Measurements from ENCODE around the gene RNF215.
A peak's percentile ranks its signal among the peaks of the same experiment; 100 is the strongest.
"Not testable (repeated sequence)": the region's sequence is repeated elsewhere in the genome, so short reads cannot be mapped to it uniquely, and the experiment has no call there.

The RNF215 gene

DNA sequence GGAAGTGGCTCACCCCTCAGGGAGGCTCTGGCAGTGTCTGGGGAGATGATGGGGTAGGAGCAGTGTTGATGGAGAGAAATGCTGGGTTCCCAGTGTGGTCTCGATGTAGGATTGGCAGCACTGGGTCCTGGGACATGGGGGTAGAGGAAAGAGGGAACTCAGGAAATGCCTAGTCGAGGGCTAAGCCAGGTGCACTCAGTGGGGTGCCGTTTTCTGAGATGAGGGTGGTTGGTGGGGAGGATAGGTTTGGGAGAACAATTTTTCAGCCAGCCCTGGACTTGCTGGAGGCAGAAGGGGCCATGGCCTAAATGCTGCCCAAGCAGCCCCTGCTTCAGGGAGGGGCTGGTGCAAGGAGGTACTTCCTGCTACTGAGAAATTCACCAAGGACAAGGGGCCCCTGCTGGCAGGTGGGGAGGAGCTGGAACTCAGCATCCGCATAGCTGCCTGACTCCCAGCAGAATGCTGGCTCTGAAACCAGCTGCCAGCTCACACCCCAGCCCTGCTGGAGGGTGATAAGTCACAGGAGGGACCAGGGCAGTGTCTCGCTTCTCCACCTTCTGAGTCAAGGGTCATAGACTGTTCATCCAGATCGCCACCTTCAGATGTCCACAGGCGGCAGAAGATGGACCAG, 24.4 kb downstream of the RNF215 start:
- DNase-seq (ENCODE audit: low read depth in 2 of 2) = no peak

DNA sequence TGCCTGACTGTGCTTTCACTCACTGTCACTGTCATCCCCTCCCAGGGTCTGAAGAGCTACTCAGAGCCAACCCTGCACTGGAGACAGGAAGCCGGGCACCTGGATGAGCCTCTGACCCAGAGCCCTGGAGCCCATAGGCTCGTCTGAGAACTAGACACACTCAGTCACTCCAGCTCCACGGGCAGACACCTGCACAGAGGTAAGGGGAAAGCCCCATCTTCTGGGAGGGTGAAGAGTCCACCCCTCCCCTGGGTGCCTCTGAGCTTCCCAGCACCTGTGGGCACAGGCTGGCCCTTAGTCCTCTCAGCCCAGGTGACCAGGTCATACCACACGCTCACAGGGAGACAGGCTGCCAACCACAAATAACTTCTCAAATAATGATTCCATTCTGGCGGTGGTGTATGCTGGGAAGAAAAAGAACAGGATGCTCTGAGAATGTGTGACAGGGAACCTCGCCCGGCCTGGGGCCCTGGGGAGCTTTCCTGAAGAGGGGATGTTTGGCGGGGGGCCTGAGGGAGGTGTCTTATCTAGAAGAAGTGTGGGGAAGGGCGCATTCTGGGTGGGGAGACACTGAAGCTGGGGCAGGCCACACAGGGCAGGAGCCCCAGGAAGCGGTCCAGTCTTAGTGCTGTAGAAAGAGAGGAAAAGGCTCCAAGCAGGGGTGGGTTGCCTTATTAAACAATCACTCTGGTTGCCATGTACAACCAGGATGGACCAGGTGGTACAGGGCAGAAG, 25.1 kb downstream of the RNF215 start:
- no peak for DNase-seq (ENCODE audit: low read depth in 2 of 2)

DNA sequence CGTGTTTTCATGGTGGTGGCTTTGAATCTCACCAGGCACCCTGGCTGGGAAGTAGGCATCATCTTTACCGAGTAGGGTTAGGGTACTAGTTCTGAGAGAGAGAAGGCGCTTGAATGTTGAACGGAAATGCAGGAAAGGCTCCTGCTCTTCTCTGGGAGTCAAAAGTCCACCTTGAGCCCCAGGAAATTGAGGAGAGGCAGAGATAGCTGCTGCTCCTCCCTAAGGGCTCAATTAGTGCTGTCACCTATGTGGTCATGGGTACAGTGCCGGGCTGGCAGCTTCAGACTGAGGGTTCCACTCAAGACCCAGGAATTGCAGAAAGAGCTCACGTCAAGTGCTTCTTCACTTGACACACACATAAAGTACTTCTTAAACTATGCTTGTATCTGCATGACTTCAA, 28.7 kb downstream of the RNF215 start:
- no peak for DNase-seq (ENCODE audit: low read depth in 2 of 2)

- DNase-seq (ENCODE audit: low read depth in 2 of 2) = no peak
Observed at GRCh38 chr22:30357650-30358215, 29.5 kb downstream of the RNF215 start.

GRCh38 chr22:30357236-30357570, 30.0 kb downstream of the RNF215 start:
- no peak for DNase-seq (ENCODE audit: low read depth in 2 of 2)

GRCh38 chr22:30356449-30357235, 30.6 kb downstream of the RNF215 start, which contains the start of the genes CCDC157 and SF3A1:
Gene CCDC157 (plus strand): TSS chr22:30357007. CDS start chr22:30366001, 8,994 bp downstream.
Gene SF3A1 (minus strand): TSS chr22:30356894. CDS start chr22:30356792, 102 bp downstream.
- peak; percentile 68 to 70 for DNase-seq (ENCODE audit: low read depth in 2 of 2)

GRCh38 chr22:30354644-30355043, 32.6 kb downstream of the RNF215 start:
- no peak for DNase-seq (ENCODE audit: low read depth in 2 of 2)

- no peak for DNase-seq (ENCODE audit: low read depth in 2 of 2)
Observed at GRCh38 chr22:30351226-30351625, 36.0 kb downstream of the RNF215 start.

DNA sequence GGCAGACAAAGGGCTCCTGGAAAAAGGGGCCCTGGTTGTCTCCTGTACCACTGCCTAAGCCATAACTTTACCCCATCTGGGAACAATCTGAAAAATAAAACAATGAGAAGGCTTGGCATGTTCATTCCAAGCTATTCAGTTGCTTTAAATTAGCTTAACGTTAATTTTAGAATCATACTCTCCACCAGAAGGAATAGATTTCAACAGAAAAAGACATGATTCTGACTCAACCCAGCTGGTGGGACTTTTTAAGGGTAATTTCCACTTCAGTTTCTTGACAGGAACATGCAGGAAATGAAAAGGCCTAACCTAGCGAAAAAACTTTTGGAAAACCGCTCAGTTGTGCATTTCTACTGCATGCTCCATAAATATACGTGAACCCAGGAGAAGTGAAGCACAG, 38.4 kb downstream of the RNF215 start:
- DNase-seq (ENCODE audit: low read depth in 2 of 2) = no peak

DNA sequence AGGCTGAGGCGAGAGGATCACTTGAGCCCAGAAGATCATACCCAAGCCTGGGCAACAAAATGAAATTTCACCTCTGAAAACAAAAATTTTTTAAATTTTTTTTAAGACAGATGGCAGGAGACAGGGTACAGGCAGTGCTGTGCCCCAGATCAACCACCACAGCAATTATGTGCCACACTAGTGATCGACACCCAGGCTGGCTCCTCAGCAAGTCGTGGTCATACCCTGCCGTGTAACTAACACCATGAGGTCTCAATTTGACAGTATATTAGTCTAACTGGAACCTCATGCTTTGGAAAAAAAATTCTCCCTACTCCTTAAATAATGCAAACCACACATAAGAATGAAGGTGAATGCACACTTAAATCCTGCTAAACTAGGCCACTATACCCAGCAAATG, 38.8 kb downstream of the RNF215 start:
- DNase-seq (ENCODE audit: low read depth in 2 of 2) = no peak

GRCh38 chr22:30347255-30347892, 39.8 kb downstream of the RNF215 start:
- DNase-seq (ENCODE audit: low read depth in 2 of 2) = no peak

DNA sequence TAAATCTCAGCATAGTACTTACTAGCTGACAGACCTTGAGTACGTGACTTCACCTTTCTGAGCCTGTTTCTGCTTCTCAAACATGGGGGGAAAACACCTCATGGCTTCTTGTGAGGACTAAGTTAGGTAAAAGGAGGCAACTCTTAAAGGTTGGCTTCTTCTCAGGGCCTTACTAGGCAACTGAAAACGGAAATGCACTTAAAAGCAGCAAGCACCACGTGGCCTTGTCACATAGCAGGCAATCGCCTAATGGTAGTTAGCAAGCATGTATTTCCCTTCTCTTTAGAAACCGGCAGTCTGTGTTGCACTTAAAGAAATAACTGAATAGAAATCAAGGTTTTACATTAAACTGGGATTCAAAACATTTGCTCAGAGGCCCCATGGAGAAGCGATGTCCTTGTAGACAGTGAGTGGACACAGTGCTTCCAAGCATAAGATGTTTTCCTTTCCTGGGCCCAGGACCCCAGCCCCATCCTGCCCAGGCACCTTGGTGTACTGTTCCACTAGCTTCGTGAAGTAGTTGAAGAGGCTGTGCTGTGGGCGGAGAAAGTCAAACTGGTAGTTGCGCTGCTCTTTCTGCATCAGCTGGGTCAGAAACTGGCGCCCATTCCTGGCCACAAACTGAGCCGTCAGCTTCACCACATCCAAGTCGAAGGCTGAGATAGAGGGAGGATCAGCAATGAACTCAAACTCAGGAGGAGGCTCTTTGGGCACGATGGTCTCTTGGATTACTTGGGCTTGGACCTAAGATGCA, 42.6 kb downstream of the RNF215 start:
- DNase-seq (ENCODE audit: low read depth in 2 of 2) = no peak

DNA sequence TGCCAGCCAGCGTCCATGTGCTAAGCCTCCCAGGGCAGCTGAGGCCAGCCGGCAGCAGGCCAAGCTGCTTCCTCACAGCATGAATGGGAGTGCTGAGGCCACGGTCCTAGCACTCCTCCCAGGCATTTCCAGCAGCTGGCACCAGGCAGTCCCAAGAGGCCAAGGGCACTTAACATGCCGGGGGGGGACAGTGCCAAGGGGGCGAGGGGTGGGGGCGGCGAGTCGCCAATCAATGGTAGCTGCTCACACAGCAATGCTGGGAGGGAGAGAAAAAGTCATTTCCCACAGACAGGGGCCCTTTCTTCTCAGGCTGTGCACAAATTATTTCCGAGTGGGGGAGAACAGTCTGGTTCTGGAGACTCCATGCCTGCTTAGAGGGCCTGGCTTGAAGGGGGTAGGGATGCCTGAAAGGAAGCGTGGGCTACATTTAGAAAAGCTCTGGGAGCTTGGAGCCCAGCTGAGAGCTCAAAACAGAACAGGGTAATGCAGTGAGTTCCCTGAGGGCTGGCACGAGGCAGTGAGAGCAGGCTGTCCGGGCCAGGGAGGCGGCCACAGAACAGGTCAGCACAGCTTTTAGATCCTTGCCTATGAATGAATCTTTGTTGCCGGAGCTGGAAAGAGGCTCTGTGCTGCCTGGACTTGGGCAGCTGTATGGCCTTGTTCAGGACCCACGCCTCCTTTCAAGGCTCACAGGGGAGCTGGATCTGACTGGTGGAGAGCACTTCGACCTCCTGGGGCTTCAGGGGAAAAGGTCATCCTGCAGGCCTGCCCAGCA, 46.1 kb downstream of the RNF215 start:
- DNase-seq (ENCODE audit: low read depth in 2 of 2) = no peak

DNA sequence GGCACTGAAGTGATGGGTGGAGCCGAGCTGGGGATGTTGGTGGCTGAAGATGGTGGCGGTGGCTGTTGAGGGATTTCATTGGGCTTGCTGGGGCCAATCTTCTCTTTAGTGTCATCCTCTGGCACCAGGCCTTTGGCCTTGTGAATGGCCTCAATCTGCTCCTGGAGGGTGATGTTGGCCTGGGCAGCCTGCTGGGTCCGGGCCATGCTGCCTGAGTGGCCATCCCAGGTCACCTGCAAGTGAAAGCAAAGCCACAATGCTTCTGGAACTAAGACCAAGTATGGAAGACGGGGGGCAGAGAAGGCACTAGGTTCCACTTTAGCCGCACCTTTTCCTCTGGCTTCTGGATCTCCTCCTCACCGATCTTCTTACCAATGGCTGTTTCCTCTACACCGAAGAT, 48.4 kb downstream of the RNF215 start:
- no peak for DNase-seq (ENCODE audit: low read depth in 2 of 2)

DNA sequence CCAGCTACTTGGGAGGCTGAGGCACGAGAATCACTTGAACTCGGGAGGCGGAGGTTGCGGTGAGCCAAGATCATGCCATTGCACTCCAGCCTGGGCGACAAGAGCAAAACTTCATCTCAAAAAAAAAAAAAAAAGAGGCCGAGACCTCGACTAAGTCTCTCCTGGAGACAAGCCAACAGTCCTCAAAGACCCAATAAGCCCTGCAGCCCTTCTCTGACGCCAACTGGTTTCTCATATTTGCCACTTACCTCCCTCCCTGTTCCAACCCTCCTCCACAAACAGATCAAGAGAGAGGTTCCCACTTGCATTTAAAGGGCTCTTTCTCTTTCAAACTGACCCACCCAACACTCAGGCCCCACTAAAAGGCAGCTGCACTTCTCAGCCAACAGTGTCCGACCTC, 48.9 kb downstream of the RNF215 start:
- not testable (repeated sequence) for DNase-seq (ENCODE audit: low read depth in 2 of 2)

DNA sequence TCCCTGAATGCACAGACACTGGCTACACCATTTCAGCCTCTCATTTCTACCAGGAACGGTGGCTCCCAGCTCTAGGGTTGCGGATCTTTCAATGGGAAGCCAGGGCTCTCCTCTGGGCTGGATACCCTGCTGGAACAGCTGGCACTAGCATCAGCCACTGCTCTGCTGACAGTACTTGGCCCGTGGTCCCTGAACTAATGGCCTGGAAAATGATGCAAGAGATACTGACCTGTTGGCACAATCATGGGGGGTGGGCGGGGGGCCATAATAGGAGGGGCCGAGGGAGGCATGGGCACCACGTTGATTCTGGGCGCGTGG, 49.8 kb downstream of the RNF215 start:
- DNase-seq (ENCODE audit: low read depth in 2 of 2) = no peak

- DNase-seq (ENCODE audit: low read depth in 2 of 2) = no peak
Observed at GRCh38 chr22:30336752-30337460, 50.3 kb downstream of the RNF215 start.

- no peak for DNase-seq (ENCODE audit: low read depth in 2 of 2)
Observed at GRCh38 chr22:30335236-30335635, 52.0 kb downstream of the RNF215 start.

DNA sequence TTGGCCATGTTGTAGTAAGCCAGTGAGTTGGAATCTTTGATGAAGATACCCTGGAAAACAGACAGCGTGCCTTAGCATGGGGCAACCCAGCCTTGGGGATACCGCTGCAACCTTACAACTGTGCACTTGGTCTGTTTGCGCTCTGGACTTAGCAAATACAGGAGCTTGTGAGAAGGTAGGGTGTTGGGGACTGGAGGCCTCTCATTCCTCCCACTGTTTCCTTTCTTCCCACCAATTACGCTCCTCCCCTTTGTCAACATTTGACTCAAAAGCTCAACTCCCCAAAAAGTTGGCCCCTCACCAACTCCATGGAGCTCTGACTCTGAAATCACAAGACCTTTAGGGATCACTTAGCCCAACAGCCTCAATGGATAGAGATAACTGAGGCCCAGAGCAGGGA, 52.6 kb downstream of the RNF215 start:
- no peak for DNase-seq (ENCODE audit: low read depth in 2 of 2)

DNA sequence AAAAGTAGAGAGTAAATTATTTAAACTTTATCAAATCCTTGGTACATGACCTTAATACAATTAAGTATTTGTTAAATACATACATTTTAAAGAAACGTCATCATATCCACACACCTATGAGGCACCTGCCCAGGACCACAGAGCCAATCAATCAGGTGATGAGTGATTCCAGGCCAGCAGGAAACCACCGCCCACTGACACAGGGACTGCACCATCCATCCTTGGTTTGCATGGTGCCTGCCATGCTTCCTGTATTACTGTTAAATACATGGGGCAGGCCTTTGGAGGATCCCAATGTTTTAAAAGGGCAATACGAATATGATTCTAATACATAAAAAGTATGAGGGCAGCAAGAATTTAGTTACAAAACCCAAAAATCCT, 53.5 kb downstream of the RNF215 start:
- DNase-seq (ENCODE audit: low read depth in 2 of 2) = no peak

Data from activated CD8-positive, alpha-beta memory T cell treated with anti-CD3 and anti-CD28 coated beads for 4 hours (primary cell).